Mesendoderm (in vitro differentiated cells): ENCODE data around the gene PMEL.
"Not testable (repeated sequence)": the region's sequence is repeated elsewhere in the genome, so short reads cannot be mapped to it uniquely, and the experiment has no call there.

Experiments
- DNase-seq: peaks from one replicate; pipeline ENCODE4 v3.0.0; 2013
- H2AK5ac ChIP-seq: 2 replicates; pipeline ENCODE4 v1.6.1; 2013; ENCODE audit warnings: low read length, inconsistent platforms
- H2BK120ac ChIP-seq: 2 replicates; pipeline ENCODE4 v1.6.1; 2013; ENCODE audit warnings: low read depth, mild to moderate bottlenecking, low read length, moderate library complexity, mixed read lengths
- H2BK15ac ChIP-seq: replicated peaks from 2 replicates; pipeline ENCODE4 v1.6.1; 2013; ENCODE audit warnings: low read depth, mild to moderate bottlenecking, moderate library complexity
- H2BK5ac ChIP-seq: 2 replicates; pipeline ENCODE4 v1.6.1; 2013; ENCODE audit warnings: low read length, inconsistent platforms
- H3K18ac ChIP-seq: 2 replicates; pipeline ENCODE4 v1.6.1; 2013; ENCODE audit warnings: mild to moderate bottlenecking, low read length, mixed read lengths
- H3K23ac ChIP-seq: one replicate; pipeline ENCODE4 v1.6.1; 2013; ENCODE audit warnings: low read length
- H3K27ac ChIP-seq: 2 replicates; pipeline ENCODE4 v1.5.1; 2013; ENCODE audit warnings: low read depth, mild to moderate bottlenecking, inconsistent platforms, low read length, moderate library complexity
- H3K27me3 ChIP-seq: 2 replicates; pipeline ENCODE4 v1.6.1; 2013; ENCODE audit warnings: low read length, control low read depth, mild to moderate bottlenecking, inconsistent platforms; ENCODE audit not compliant: insufficient read depth, poor library complexity
- H3K36me3 ChIP-seq: 2 replicates; pipeline ENCODE4 v1.6.1; 2013; ENCODE audit warnings: low read length, inconsistent platforms; ENCODE audit not compliant: control insufficient read depth, insufficient read depth
- H3K4ac ChIP-seq: one replicate; pipeline ENCODE4 v1.6.1; 2013; ENCODE audit warnings: low read depth, mild to moderate bottlenecking, low read length, moderate library complexity
- H3K4me1 ChIP-seq: 2 replicates; pipeline ENCODE4 v1.6.1; 2013; ENCODE audit warnings: low read depth, low read length, inconsistent platforms; ENCODE audit not compliant: control insufficient read depth
- H3K4me2 ChIP-seq: 2 replicates; pipeline ENCODE4 v1.6.1; 2013; ENCODE audit warnings: low read length
- H3K4me3 ChIP-seq: 2 replicates; pipeline ENCODE4 v1.5.1; 2013; ENCODE audit warnings: mild to moderate bottlenecking, low read length
- H3K56ac ChIP-seq: one replicate; pipeline ENCODE4 v1.6.1; 2013; ENCODE audit warnings: low read length
- H3K79me1 ChIP-seq: 2 replicates; pipeline ENCODE4 v1.6.1; 2013; ENCODE audit warnings: low read length, inconsistent platforms
- H3K79me2 ChIP-seq: 2 replicates; pipeline ENCODE4 v1.6.1; 2013; ENCODE audit warnings: mild to moderate bottlenecking, low read length; ENCODE audit not compliant: control insufficient read depth, insufficient read depth
- H3K9ac ChIP-seq: 2 replicates; pipeline ENCODE4 v1.6.1; 2013; ENCODE audit warnings: low read length, inconsistent platforms
- H4K5ac ChIP-seq: one replicate; pipeline ENCODE4 v1.6.1; 2013; ENCODE audit warnings: low read length
- H4K8ac ChIP-seq: one replicate; pipeline ENCODE4 v1.6.1; 2013; ENCODE audit warnings: low read depth, mild to moderate bottlenecking, control low read depth, low read length, moderate library complexity
- WGBS: extraction: QIAGEN DNeasy Blood & Tissue Kit; methylation state at CpG from one replicate; pipeline ENCODE4 v1.1.7; 2013; ENCODE audit warnings: low lambda C conversion rate, missing lambda C conversion rate; ENCODE audit not compliant: insufficient coverage; ENCODE audit errors: extremely low coverage; 5-methylcytosine and 5-hydroxymethylcytosine counted together

PMEL gene

DNA sequence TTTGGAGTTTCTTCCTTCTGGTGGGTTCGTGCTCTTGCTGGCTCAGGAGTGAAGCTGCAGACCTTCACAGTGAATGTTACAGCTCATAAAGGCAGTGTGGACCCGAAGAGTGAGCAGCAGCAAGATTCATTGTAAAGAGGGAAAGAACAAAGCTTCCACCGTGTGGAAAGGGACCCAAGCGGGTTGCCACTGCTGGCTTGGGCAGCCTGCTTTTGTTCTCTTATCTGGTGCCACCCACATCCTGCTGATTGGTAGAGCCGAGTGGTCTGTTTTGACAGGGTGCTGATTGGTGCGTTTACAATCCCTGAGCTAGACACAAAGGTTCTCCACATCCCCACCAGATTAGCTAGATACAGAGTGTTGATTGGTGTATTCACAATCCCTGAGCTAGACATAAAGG, 33.7 kb upstream of the PMEL start:
- not testable (repeated sequence) for H3K4me1 ChIP-seq, H3K4ac ChIP-seq, H4K8ac ChIP-seq, H3K36me3 ChIP-seq, H3K79me1 ChIP-seq, H3K56ac ChIP-seq, H3K79me2 ChIP-seq, H3K4me2 ChIP-seq, H3K27ac ChIP-seq, H3K4me3 ChIP-seq, H2BK5ac ChIP-seq, H3K23ac ChIP-seq, H3K27me3 ChIP-seq, H4K5ac ChIP-seq, H2BK120ac ChIP-seq, H2BK15ac ChIP-seq, H3K9ac ChIP-seq, H3K18ac ChIP-seq, H2AK5ac ChIP-seq
- no CpG with 5 or more reads among the region's 6 CpGs for WGBS
- peak; percentile 33 for DNase-seq

GRCh38 chr12:55997535-55997859, 31.7 kb upstream of the PMEL start:
- Histone ChIP-seq H3K4me3 (peak overlapping the region; percentile 84), H4K5ac (no peak overlapping the region), H3K4ac (no peak overlapping the region), H3K79me1 (no peaks in the 10 kb centered on the region), H2BK120ac (no peak overlapping the region), H3K27me3 (no peaks in the 10 kb centered on the region), H3K18ac (no peak overlapping the region), H3K79me2 (no peaks in the 10 kb centered on the region), H3K36me3 (peaks cover 3% of the 10 kb centered on the region), H3K4me2 (peak overlapping the region; percentile 41), H3K27ac (no peak overlapping the region), H3K56ac (peak overlapping the region; percentile 99), H3K23ac (no peak overlapping the region), H4K8ac (no peak overlapping the region), H2AK5ac (no peak overlapping the region), H2BK15ac (no peak overlapping the region), H3K9ac (peak overlapping the region; percentile 93), H2BK5ac (no peak overlapping the region), H3K4me1 (no peaks in the 10 kb centered on the region)
- DNase-seq = no peak
- WGBS = no CpG with 5 or more reads among the region's 5 CpGs

GRCh38 chr12:55996715-55997534, 31.1 kb upstream of the PMEL start, which contains the start of gene SUOX:
Gene SUOX (plus strand): TSS chr12:55997276. CDS start chr12:56002222, 4,946 bp downstream.
- Histone ChIP-seq H3K27ac (no peak within 1 kb of the TSS), H2BK15ac (no peak within 1 kb of the TSS), H2BK5ac (no peak within 1 kb of the TSS), H3K9ac (peak within 1 kb of the TSS; percentile 93), H3K18ac (no peak within 1 kb of the TSS), H3K27me3 (no peaks in the 10 kb centered on the region), H3K36me3 (peaks cover 3% of the 10 kb centered on the region), H3K56ac (peak within 1 kb of the TSS; percentile 99), H4K8ac (no peak within 1 kb of the TSS), H3K4me1 (no peaks in the 10 kb centered on the region), H3K23ac (no peak within 1 kb of the TSS), H2BK120ac (no peak within 1 kb of the TSS), H3K79me2 (no peaks in the 10 kb centered on the region), H3K4ac (no peak within 1 kb of the TSS), H3K4me3 (peak within 1 kb of the TSS; percentile 84), H3K4me2 (peak within 1 kb of the TSS; percentile 77), H3K79me1 (no peaks in the 10 kb centered on the region), H2AK5ac (no peak within 1 kb of the TSS), H4K5ac (peak within 1 kb of the TSS; percentile 13)
- WGBS = no CpG with 5 or more reads among the region's 27 CpGs
- peak; percentile 99 for DNase-seq

- H3K56ac ChIP-seq = no peak overlapping the region
- H3K9ac ChIP-seq = no peak overlapping the region
- H3K4ac ChIP-seq = no peak overlapping the region
- WGBS = no CpG with 5 or more reads among the region's 14 CpGs
- no peak overlapping the region for H3K27ac ChIP-seq
- no peak overlapping the region for H3K18ac ChIP-seq
- H3K27me3 ChIP-seq = no peaks in the 10 kb centered on the region
- DNase-seq = peak; percentile 55
- no peaks in the 10 kb centered on the region for H3K79me1 ChIP-seq
- no peak overlapping the region for H3K4me3 ChIP-seq
- no peaks in the 10 kb centered on the region for H3K79me2 ChIP-seq
- H2BK5ac ChIP-seq = no peak overlapping the region
- no peak overlapping the region for H4K5ac ChIP-seq
- no peak overlapping the region for H3K23ac ChIP-seq
- no peak overlapping the region for H3K4me2 ChIP-seq
- H3K36me3 ChIP-seq = peaks cover 3% of the 10 kb centered on the region
- no peak overlapping the region for H2BK120ac ChIP-seq
- no peak overlapping the region for H4K8ac ChIP-seq
- no peaks in the 10 kb centered on the region for H3K4me1 ChIP-seq
- H2BK15ac ChIP-seq = no peak overlapping the region
- no peak overlapping the region for H2AK5ac ChIP-seq
Measured at GRCh38 chr12:55996201-55996714, 30.4 kb upstream of the PMEL start.

DNA sequence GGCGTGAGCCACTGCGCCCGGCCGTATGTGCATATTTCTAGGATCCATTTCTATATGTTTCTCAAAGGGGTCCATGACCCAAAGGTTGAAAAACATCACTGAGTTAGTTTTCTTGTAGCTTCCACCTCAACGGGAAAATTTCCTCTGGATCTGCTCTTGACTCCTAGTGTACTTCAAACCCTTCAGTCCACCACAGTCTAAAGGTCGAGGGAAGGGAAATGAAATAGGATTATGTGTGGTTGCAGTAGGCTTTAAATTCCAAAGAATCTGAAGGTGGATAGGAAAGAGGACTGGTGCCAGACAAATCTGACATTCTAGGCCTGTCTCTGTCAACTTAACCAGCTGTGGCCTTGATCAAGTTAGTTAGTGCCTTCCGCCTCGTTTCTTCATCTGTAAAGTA, 29.5 kb upstream of the PMEL start:
- no peak for DNase-seq
- Histone ChIP-seq H3K79me1 (no peaks in the 10 kb centered on the region), H2BK120ac (no peak overlapping the region), H2BK5ac (no peak overlapping the region), H3K4me2 (no peak overlapping the region), H3K79me2 (no peaks in the 10 kb centered on the region), H4K8ac (no peak overlapping the region), H3K4me1 (no peaks in the 10 kb centered on the region), H4K5ac (no peak overlapping the region), H3K4ac (no peak overlapping the region), H3K4me3 (no peak overlapping the region), H3K9ac (no peak overlapping the region), H3K27me3 (no peaks in the 10 kb centered on the region), H2AK5ac (no peak overlapping the region), H2BK15ac (no peak overlapping the region), H3K23ac (no peak overlapping the region), H3K36me3 (peaks cover 12% of the 10 kb centered on the region), H3K27ac (no peak overlapping the region), H3K56ac (no peak overlapping the region), H3K18ac (no peak overlapping the region)
- WGBS = no CpG with 5 or more reads among the region's 8 CpGs
